GM19238 (cell line): ENCODE results near the gene NUP85.
A peak's percentile ranks its signal among the peaks of the same experiment; 100 is the strongest.
"Not testable (repeated sequence)": the region's sequence is repeated elsewhere in the genome, so short reads cannot be mapped to it uniquely, and the experiment has no call there.

ENCODE experiments used
- DNase-seq: peaks from one replicate; pipeline ENCODE4 v3.0.0; 2011; ENCODE audit warnings: low spot score; ENCODE audit not compliant: insufficient read length

Gene NUP85

DNA sequence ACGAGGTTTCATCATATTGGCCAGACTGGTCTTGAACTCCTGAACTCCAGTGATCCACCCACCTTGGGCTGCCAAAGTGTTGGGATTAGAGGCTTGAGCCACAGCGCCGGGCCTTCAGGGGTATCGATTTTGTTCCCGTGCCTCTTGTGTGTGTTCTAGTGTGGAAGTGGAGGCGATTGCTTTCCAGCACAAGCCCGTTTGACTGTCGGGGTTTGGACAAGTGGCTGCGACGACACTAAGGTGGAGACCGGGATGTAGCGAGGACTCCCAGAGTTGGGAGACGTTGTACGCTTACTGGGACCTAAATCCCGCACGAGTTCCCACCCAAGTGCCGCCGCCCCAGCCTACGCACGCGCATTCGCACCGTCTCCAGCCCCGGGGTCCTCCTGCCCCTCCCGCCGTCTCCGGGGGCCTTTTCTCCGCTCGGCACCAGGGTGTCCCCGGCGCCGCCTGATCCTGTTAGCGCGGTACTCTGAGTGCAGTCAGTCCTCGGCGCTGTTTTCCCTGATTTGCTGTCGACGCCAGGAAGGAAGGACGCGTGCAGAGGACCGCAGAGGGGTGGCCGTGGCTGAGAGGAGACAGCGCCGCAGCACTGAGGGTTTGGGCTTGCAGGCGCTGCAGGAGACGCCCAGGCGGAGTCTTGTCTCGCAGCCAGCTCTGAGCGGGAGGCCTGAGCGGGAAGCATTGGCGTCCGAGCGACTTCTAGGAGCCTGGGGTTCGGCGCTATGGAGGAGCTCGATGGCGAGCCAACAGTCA is at the start of gene NUP85:
Gene NUP85 (plus strand): TSS at position 643 of the 756 bp plus-strand sequence. CDS start 83 bp downstream, at position 726.
- peak; percentile 96 for DNase-seq

DNA sequence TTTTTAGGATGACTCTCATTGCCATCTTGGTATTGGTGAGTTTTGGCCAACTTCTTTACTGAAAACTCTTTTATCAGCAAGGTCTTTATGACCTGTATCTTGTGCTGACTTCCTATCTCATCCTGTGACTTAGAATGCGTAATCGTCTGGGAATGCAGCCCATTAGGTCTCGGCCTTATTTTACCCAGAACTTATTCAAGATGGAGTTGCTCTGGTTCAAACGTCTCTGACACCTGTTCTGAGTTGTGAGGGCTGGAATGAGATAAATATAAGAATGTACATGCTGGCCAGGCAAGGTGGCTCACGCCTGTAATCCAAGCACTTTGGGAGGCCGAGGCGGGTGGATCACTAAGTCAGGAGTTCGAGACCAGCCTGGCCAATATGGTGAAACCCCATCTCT is 47.0 kb upstream of the NUP85 start:
- DNase-seq: not testable (repeated sequence)

GRCh38 chr17:75159196-75160031 is 46.1 kb upstream of the NUP85 start:
- no peak for DNase-seq

GRCh38 chr17:75160211-75160610 is 45.3 kb upstream of the NUP85 start:
- no peak for DNase-seq

GRCh38 chr17:75163074-75163473 is 42.4 kb upstream of the NUP85 start:
- DNase-seq: no peak

DNA sequence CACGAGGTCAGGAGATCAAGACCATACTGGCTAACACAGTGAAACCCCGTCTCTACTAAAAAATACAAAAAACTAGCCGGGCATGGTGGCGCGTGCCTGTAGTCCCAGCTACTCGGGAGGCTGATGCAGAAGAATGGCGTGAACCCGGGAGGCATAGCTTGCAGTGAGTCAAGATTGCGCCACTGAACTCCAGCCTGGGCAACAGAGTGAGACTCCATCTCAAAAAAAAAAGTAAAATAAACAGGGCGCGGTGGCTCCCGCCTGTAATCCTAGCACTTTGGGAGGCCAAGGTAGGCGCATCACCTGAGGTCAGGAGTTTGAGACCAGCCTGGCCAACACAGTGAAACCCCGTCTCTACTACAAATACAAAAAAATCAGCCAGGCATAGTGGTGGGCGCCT is 40.9 kb upstream of the NUP85 start:
- DNase-seq: not testable (repeated sequence)

- DNase-seq: no peak
Observed at GRCh38 chr17:75168998-75169397, 36.5 kb upstream of the NUP85 start.

DNA sequence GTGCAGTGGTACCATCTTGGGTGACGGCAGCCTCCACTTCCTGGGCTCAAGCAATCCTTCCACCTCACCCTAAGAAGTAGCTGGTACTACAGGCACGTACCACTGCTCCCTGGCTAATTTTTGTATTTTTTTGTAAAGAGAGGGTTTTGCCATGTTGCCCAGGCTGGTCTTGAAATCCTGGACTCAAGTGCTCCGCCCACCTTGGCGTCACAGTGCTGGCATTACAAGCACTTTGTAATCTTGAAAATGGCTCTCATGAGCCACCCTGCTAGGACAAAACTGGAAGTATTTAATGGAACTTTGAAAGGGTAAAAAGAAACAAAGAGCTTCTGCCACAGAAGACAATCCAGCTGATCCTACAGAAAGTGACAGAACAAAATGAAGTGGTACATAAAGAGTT is 32.0 kb upstream of the NUP85 start:
- no peak for DNase-seq

- no peak for DNase-seq
Observed at GRCh38 chr17:75174996-75175395, 30.5 kb upstream of the NUP85 start.

- DNase-seq: no peak
Observed at GRCh38 chr17:75176625-75177024, 28.9 kb upstream of the NUP85 start.

GRCh38 chr17:75178453-75178852 is 27.0 kb upstream of the NUP85 start:
- no peak for DNase-seq

- DNase-seq: no peak
Observed at GRCh38 chr17:75181110-75181509, 24.4 kb upstream of the NUP85 start.

DNA sequence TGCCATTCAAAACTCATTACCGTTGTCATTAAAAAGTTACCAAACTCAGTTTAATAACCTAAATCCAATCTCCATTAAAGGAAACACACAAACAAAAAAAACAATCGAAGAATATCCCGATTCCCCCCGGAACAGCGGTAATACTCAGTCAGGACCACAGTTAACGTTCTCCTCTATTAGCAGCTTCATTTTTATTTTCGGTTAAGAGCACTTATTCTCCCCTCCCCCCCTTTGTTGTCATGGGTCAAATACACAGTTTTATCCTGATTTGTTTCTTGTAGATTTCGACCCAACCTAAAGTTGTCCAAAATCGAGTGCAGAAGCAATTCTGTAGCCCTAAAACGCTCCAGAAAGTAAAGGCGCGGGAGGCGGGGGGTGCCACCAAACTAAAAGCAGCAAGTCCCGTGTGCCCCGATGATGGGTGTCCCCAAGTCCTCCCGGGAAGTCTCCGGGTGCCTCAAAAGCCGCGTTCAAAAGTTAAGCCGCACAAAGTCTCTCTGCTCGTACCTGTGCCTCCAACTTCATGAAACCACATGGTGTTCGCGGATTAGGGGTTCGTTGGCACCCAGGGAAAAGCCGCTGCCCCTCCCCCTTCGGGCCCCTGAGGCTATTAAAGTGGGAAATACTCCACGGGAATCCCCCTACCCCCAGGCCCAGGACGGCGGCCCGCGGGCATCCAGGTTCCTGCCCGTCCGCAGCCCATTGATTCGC is 23.7 kb upstream of the NUP85 start:
- DNase-seq: no peak

GRCh38 chr17:75182319-75182568 is 23.2 kb upstream of the NUP85 start:
- DNase-seq: no peak

GRCh38 chr17:75182569-75183436 is 22.7 kb upstream of the NUP85 start, which contains the start of gene SUMO2:
SUMO2 (minus strand) TSS chr17:75182959; CDS start chr17:75182834, 125 bp downstream.
- DNase-seq: peak; percentile 95

GRCh38 chr17:75183999-75184884 is 21.2 kb upstream of the NUP85 start:
- DNase-seq: no peak

- DNase-seq: no peak
Observed at GRCh38 chr17:75188614-75189013, 16.9 kb upstream of the NUP85 start.

GRCh38 chr17:75191584-75191983 is 13.9 kb upstream of the NUP85 start:
- DNase-seq: no peak

DNA sequence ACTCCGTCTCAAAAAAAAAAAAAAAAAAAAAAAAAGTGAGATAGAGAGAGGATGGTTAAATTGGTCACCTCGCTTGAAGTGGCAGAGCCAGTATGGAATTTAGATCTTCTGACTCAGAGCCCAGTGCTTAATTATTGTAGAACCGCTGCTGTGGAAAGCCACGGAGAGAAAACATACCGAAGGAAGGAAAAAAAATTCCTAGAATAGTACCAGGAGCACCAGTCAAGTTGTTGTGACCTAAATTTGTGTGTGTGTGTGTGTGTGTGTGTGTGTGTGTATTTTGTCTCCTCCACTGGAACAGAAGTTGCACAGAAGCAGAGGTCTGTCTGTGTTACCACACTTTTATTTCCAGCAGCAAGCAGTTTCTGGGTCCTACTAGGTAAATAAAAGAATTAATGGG is 10.6 kb upstream of the NUP85 start:
- no peak for DNase-seq
